ENCODE data around the gene UPF2.

The UPF2 gene

DNA sequence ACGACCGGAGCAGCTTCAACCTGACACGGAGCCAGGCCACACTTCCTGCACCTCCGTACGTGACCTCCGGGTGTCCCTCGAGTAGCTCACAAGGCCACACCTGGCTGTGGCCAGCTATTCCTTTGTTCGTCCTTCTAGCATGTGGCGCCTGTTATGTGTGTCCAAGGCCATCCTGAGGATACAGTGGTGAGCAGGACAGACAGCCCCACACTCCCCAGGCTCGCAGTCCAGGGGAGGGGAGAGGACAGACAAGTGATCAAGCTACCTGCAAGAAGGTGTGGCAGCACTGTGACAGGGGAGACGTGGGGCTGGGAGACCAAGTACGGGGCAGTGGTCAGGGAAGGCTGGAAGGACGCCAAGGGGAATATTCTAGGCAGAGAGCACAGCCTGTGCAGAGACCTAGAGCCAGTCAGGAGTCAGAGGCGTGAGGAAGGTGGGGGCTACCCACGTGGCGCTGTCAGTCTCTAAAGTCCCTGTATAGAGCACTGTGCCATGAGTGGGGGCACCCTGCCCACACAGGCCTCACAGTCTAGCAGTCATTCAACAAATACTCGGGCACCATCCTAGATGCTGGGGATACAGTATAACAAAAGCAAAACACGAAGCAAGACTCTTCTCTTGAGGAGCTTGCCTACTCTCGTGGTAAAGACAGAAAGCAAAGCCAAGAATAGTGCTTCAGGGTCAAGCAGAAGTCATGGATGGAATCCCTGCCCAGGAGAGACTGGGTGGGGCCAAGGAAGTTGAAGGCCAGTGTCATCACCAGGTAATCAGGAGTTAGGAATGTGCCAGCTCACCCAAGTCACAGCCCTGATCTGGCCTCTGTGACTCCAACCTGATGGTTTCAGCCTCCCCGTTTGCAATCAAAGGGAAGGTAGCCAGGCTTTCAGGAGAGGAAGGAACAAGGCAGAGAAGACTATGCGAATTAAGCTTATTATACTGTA is 160.9 kb downstream of the UPF2 start:
- peak; percentile 49 for DNase-seq

DNA sequence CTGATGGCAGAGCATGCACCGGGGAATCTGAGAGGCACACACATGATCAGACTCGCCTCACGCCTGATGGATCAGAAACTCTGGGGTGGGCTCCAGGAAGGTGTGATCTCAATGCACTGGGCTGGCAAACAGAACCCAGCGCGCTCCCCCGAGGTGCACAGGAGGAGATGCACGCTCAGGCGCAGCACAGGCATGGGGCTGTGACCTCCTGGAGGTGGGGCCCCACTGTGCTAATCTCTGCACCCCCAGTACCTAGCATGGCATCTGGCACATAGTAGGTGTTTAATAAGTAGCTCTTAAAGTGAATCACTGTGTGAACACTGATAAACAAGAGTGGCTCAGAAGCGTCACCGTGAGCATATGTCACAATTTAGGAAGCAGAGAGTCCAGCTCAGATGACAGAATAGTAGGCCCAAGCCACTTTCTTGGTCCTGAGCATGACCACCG is 161.6 kb downstream of the UPF2 start:
- DNase-seq = no peak

GRCh38 chr10:11880151-11881029 is 162.2 kb downstream of the UPF2 start:
- DNase-seq = no peak

DNA sequence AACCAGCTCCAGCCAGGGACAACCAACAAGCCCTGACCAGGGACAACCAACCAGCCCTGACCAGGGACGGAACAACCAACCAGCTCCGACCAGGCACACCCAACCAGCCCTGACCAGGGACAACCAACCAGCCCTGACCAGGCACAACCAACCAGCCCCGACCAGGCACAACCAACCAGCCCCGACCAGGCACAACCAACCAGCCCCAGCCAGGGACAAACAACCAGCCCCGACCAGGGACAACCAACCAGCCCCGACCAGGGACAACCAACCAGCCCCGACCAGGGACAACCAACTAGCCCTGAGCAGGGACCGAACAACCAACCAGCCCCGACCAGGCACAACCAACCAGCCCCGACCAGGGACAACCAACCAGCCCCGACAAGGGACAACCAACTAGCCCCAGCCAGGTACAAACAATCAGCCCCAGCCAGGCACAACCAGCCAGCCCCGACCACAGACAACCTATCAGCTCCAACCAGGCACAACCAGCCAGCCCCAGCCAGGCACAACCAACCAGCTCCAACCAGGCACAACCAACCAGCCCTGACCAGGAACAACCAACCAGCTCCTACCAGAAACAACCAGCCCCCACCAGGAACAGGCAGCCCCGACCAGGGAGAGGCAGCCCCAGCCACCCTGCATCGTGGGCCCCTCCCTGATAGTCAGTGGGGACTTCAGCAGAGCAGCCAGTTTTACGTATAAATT is 163.1 kb downstream of the UPF2 start:
- no peak for DNase-seq

DNA sequence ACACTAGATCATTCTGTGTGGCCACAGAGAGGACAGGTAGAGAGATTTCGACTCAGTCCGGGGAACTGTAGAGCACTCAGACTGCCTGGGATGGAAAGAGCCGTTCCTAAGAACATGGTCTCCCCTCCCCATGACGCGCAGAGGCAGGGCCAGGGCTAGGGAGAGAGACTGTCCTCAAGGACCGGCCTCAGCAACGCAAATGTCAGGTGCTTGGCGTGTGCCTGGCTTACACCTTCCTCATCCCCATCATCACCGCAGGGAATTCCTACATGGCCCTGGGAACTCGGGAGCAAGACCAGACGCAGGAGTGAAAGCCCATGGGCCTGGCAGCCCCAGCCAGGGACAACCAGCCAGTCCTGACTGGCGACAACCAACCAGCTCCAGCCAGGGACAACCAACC is 163.8 kb downstream of the UPF2 start:
- no peak for DNase-seq

GRCh38 chr10:11877591-11877905 is 165.1 kb downstream of the UPF2 start:
- DNase-seq = no peak

- DNase-seq = no peak
Measured at GRCh38 chr10:11876805-11877590, 165.6 kb downstream of the UPF2 start.

DNA sequence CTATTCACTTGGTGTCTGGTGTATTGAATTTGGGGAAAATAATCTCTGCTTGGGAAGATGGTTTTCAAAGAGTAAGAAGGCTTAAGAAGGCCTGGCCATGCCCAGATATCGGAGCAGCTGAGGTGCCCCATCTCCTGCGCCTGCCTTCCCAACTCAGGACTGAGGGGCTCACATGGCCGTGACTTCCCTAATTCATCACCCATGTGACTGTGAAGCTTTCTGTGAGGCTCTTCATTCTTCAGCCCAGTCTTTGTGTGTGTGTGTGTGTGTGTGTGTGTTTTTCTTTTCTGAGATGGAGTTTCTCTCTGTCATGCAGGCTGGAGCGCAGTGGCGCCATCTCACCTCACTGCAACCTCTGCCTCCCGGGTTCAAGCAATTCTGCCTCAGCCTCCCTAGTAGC is 166.3 kb downstream of the UPF2 start:
- DNase-seq = no peak

GRCh38 chr10:11875494-11876281 is 166.9 kb downstream of the UPF2 start:
- peak; percentile 97 for DNase-seq

DNA sequence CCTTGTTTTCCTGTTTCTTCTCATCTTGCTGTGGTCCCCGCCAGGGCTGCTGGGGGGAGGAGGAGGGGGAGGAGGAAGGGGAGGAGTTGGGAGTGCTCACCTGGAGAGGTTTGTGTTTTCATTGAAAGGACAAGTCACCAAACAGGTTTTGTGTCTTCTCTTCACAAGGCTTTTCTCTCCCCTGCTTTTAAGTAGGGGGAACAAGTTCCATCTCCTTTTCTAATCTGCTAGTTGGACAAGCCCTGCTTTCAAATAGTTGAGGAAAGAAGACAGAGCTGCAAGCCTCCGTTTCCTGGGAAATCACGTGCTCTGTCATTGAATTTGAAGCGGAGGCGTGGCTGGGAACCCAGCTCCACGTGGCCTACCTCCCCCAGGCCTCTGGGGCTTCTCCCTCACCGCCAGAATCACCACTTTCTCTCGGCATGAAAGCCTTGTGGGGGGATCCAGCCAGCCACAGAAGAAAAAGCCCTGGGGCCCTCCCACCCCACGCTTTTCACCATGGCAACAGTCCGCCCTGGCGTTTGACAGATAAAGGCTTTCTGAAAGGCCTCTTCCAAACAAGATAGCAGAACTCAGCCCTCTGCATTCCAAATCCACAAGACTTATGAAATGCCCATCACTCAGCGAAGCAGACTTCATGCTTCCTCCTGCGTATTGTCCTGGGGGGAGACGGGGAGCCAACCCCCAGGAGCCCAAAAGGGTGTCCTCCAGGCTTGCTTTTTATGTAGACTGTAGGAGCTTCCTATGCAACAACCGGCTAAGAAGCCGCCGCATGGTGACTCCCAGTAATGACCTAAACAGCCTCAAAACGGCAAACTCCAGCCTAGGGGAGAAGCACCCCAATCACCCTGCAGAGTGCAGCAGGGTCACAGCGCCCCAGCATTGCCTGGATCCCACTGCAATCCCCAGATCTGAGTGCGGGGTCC is 167.8 kb downstream of the UPF2 start:
- DNase-seq = no peak

DNA sequence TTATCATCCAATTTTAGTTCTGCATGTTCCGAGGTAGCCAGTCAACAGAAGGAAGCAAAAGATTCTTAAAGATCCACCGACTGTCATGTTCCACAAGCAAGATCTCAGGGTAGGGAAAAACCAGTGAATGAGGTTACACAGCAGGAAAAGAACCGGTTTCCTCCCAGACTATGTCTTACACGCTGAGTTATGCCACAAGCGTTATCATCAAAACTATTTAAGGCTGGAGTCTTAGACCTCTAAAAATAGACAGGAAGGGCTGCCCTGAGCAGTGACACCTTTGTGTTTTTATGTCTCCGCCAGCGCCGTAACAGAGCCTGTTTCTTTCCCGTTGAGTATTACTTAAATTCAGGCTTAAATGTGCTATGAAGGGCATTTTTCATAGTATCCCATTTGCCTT is 171.1 kb downstream of the UPF2 start:
- DNase-seq = no peak

DNA sequence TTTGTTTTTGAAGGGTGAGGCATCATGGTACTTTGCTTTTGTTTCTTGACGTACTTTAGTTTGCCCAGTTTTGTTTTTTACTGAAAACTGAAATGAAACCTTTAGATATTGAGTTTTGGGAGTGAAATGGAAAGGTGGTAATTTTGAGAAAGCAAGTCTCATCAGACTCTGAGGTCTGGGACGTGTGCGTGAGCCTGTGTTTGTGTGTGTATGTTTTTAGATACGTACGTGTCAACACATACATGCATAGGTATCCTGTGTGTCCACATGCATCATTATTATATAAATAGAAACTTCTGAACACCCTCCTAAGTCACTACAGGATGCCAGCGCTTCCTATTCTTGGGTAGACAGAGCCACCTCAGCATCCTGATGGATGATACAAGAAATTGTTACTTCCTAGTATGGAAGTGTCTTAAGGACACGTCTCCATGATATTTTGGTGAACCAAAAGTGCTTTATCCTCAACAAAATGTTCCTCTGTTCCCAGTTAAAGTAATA is 171.7 kb downstream of the UPF2 start:
- DNase-seq = no peak

- no peak for DNase-seq
Measured at GRCh38 chr10:11870461-11870780, 172.2 kb downstream of the UPF2 start.

All from EL (cell line).